CD1c-positive myeloid dendritic cell (primary cell): ENCODE data around the gene WNT9A.
"Not testable (repeated sequence)": the region's sequence is repeated elsewhere in the genome, so short reads cannot be mapped to it uniquely, and the experiment has no call there.

ENCODE experiments used
- DNase-seq: peaks from one replicate; pipeline ENCODE4 v3.0.0-alpha.2; 2016; ENCODE audit errors: extremely low spot score

WNT9A gene

GRCh38 chr1:227910511-227911153, 37.1 kb downstream of the WNT9A start:
- DNase-seq, result no peak

GRCh38 chr1:227909923-227910328, 37.8 kb downstream of the WNT9A start:
- DNase-seq, result not testable (repeated sequence)

GRCh38 chr1:227909188-227909587, 38.5 kb downstream of the WNT9A start:
- no peak for DNase-seq

GRCh38 chr1:227908359-227908758, 39.4 kb downstream of the WNT9A start:
- DNase-seq, result no peak

GRCh38 chr1:227907439-227908015, 40.2 kb downstream of the WNT9A start:
- no peak for DNase-seq

GRCh38 chr1:227906550-227907071, 41.1 kb downstream of the WNT9A start:
- DNase-seq, result no peak

GRCh38 chr1:227905573-227906487, 41.9 kb downstream of the WNT9A start:
- no peak for DNase-seq

GRCh38 chr1:227904541-227905335, 43.0 kb downstream of the WNT9A start:
- no peak for DNase-seq

GRCh38 chr1:227903614-227904501, 43.9 kb downstream of the WNT9A start:
- DNase-seq, result no peak

GRCh38 chr1:227903061-227903521, 44.6 kb downstream of the WNT9A start:
- no peak for DNase-seq

GRCh38 chr1:227902641-227902990, 45.1 kb downstream of the WNT9A start:
- no peak for DNase-seq

GRCh38 chr1:227901906-227902640, 45.7 kb downstream of the WNT9A start:
- DNase-seq, result no peak

GRCh38 chr1:227901239-227901905, 46.4 kb downstream of the WNT9A start:
- DNase-seq, result no peak

GRCh38 chr1:227900571-227901051, 47.1 kb downstream of the WNT9A start:
- DNase-seq, result no peak

- no peak for DNase-seq
Observed at GRCh38 chr1:227899820-227900449, 47.8 kb downstream of the WNT9A start.

GRCh38 chr1:227899141-227899819, 48.5 kb downstream of the WNT9A start:
- no peak for DNase-seq

- no peak for DNase-seq
Observed at GRCh38 chr1:227898502-227899140, 49.1 kb downstream of the WNT9A start.
